Myometrial cell (primary cell): ENCODE measurements around the gene PDE8B. TPM values are rescaled to one million over a fixed set of nuclear protein-coding genes. Genes with fewer than 3 reads are reported as not detected.

ENCODE experiments used
- total RNA-seq: library from RNA; depleted of rRNA; stranded (reverse); fragments of >200 nt; gene quantifications from 2 replicates; pipeline ENCODE4 v1.2.3, GENCODE V29; 2015

Gene PDE8B
- not detected in 2 replicates for total RNA-seq

GRCh38 chr5:77210091-77210963, at the start of gene PDE8B:
Gene PDE8B (plus strand): TSS chr5:77210680. CDS start chr5:77210926, 246 bp downstream.

Other genes with a start within 250 kb of the PDE8B start
- gene AGGF1, start 180.3 kb upstream of the PDE8B start, total RNA-seq = 17.0 and 18.5 TPM in 2 replicates
- gene ZBED3, start 123.4 kb upstream of the PDE8B start, total RNA-seq = 0.35 and 1.4 TPM in 2 replicates